ENCODE data around the gene FOXL3.

Gene FOXL3

DNA sequence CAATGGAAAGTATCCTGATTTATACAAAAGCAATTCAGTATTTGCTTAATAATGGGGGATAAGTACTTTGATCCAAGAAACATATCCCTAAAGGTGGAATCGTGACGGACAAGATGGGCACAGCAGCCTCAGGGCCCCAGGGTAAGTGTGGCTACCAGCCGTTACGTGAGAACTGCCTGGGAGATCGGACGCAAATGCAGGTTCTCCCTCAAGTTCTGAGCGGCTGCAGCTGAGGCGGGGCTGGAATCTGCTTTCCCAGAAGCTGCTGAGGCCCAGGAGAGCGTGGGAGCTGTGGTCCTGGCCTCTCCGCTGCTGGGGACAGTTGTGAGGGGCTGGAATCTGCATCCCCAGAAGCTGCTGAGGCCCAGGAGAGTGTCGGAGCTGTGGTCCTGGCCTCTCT is 13.5 kb downstream of the FOXL3 start:
- Mint-ChIP-seq H3K27me3 (peaks cover 8% of the 10 kb centered on the region), H3K27ac (no peak overlapping the region), H3K4me3 (no peak overlapping the region), H3K9me3 (peaks cover 6% of the 10 kb centered on the region), H3K36me3 (no peaks in the 10 kb centered on the region), H3K4me1 (peaks cover 2% of the 10 kb centered on the region)
- DNase-seq (ENCODE audit: low spot score in 2 of 2) (no peak), ATAC-seq (ENCODE audit: low read depth) (no peak)

DNA sequence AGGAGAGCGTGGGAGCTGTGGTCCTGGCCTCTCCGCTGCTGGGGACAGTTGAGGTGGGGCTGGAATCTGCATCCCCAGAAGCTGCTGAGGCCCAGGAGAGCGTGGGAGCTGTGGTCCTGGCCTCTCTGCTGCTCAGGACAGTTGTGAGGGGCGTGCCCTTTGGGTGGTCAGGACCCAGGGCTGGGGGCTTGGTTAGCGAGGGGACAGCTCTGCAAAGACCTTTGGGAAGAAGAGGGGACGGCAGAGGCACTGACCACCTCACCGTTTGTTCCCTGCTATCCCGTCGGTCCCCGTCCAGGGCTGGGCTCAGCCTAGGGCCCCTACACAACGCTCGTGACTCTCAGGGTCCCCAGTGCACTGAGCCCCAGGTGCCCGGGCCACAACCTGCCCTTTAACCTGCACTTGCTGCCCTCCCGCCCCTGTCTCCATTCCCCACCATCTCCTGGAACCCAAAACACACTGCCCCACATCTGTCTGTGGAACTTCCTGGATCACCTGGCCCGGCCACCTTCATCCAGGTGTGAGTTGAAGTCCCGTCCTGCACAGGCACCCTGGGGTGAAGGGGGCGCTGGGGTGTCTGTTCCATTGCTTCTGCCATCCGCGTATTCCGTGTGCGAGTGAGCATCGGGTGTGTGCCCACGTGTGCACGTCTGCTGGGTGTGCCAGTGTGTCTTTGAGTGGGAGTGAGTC is 14.1 kb downstream of the FOXL3 start:
- H3K27me3 Mint-ChIP-seq, result peaks cover 8% of the 10 kb centered on the region
- ATAC-seq (ENCODE audit: low read depth) (no peak), DNase-seq (ENCODE audit: low spot score in 2 of 2) (no peak)
- H3K27ac Mint-ChIP-seq, result no peak overlapping the region
- H3K4me3 Mint-ChIP-seq, result no peak overlapping the region
- no peaks in the 10 kb centered on the region for H3K36me3 Mint-ChIP-seq
- peaks cover 6% of the 10 kb centered on the region for H3K9me3 Mint-ChIP-seq
- peaks cover 2% of the 10 kb centered on the region for H3K4me1 Mint-ChIP-seq

DNA sequence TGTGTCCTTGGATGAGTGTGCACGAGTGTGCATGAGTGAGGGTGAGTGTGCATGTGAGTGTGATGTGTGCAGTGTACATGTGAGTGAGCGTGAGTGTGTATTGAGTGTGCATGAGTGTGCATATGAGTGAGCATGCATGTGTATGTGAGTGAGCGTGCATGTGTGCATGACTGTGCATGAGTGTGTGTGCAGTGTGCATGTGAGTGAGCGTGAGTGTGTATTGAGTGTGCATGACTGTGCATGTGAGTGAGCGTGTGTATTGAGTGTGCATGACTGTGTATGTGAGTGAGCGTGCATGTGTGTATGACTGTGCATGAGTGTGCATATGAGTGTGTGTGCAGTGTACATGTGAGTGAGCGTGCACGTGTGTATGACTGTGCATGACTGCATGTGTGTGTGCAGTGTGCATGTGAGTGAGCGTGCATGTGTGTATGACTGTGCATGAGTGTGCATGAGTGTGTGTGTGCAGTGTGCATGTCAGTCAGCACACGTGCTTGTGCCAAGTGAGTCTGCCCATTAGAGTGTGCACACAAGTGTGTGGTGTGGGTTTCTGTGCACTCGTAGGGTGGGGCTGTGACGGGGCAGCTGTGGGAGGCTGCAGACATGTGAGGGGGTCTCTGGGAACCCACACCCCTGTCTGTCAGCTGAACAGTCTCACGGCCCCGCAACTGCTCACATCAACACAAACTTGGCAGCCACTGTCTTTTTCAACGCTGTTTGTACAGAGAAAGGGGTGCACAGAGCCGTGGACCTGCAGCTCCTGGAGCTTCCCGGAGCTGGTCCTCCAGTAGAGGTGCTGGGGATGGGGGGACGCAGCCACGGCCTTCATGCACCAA is 14.8 kb downstream of the FOXL3 start:
- Mint-ChIP-seq H3K4me3 (no peak overlapping the region), H3K27ac (no peak overlapping the region), H3K4me1 (peaks cover 2% of the 10 kb centered on the region), H3K9me3 (peaks cover 9% of the 10 kb centered on the region), H3K36me3 (no peaks in the 10 kb centered on the region), H3K27me3 (peaks cover 8% of the 10 kb centered on the region)
- ATAC-seq (ENCODE audit: low read depth) (no peak), DNase-seq (ENCODE audit: low spot score in 2 of 2) (no peak)

DNA sequence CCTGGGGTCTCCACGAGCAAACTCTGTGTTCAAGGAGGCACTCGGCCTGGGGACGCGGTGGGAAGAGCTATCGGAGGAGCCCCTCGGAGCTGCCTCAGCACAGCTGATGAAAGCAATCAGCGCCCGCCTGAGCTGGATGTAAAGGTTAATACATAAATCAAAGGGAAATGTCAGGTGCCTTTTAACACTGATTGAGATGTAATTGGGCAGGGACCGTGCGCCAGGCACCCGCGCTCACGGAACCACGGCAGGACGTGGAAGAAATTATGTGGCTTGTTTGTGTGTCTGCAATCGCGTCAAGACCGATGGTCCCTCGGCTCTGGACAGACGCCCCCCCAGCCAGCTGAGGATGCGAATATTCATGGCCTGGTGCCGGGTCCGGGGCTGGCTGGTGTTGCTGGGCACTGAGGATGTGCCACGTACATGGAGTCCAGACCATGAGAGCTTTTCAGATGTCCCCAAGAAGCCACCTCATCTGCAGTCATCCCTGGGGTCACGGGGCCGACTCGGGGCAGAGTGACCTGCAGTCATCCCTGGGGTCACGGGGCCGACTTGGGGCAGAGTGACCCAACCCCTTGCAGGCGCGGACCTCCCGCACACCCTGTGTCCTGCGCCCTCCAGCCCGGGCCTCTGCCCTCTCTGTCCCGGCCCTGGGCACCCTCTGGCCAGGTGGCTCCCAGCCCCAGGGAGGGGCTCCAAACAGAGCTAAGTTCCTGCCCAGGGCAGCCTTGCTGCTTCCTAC is 15.6 kb downstream of the FOXL3 start:
- no peak overlapping the region for H3K4me3 Mint-ChIP-seq
- H3K27me3 Mint-ChIP-seq, result peaks cover 8% of the 10 kb centered on the region
- H3K9me3 Mint-ChIP-seq, result peaks cover 9% of the 10 kb centered on the region
- no peak for DNase-seq (ENCODE audit: low spot score in 2 of 2)
- no peaks in the 10 kb centered on the region for H3K36me3 Mint-ChIP-seq
- peaks cover 2% of the 10 kb centered on the region for H3K4me1 Mint-ChIP-seq
- no peak overlapping the region for H3K27ac Mint-ChIP-seq
- no peak for ATAC-seq (ENCODE audit: low read depth)

DNA sequence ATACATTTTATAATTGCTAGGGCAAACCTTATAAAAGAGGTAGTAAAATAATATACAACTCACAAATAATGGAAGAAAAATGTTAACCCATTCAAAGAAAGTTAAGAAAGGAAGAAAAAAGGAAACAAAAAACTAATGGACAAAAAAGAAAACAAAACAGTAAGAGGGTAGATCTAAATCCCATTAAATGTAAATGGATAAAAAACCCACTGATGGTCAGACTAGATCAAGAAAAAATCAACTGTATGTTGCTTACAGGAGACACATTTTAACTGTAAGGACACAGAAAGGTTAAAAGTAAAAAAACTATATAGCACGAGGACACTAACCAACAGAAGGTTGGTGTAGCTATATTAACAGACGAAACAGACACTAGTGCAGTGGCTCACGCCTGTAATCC is 18.0 kb downstream of the FOXL3 start:
- H3K27ac Mint-ChIP-seq, result no peak overlapping the region
- peaks cover 2% of the 10 kb centered on the region for H3K4me1 Mint-ChIP-seq
- ATAC-seq (ENCODE audit: low read depth), result no peak
- no peak overlapping the region for H3K4me3 Mint-ChIP-seq
- H3K27me3 Mint-ChIP-seq, result peaks cover 8% of the 10 kb centered on the region
- no peak for DNase-seq (ENCODE audit: low spot score in 2 of 2)
- peaks cover 9% of the 10 kb centered on the region for H3K9me3 Mint-ChIP-seq
- H3K36me3 Mint-ChIP-seq, result no peaks in the 10 kb centered on the region

DNA sequence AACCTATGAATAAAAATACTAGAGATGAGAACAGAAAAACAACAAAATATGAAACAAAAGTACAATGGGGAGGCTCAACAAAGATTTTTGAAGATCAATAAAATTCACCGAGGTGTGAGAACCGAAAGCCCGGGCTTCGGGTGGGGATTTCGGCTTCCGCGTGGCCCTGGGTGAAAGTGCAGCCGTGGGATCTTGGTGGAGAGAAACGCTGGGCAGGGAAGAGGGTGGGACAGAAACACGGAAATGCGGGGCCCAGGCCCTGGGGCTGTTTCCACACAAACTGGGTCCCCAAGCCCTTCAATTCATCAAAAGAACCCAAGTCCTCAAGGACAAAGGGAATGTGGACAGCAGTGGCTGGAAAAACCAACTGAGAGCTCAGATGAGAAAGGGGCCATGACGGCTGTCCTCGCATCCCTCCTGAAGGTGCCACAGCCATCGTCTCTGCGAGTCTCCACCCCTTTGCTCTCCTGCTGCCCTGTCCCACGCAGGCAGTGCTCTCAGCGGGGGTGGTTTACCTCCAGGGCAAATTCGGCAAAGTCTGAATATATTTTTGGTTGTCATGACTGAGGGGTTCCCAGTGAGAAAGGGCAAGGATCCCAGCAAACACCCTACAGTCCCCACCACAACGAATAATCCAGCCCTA is 19.7 kb downstream of the FOXL3 start:
- no peaks in the 10 kb centered on the region for H3K4me1 Mint-ChIP-seq
- H3K27me3 Mint-ChIP-seq, result peaks cover 6% of the 10 kb centered on the region
- H3K36me3 Mint-ChIP-seq, result no peaks in the 10 kb centered on the region
- no peak overlapping the region for H3K27ac Mint-ChIP-seq
- H3K4me3 Mint-ChIP-seq, result no peak overlapping the region
- no peak for ATAC-seq (ENCODE audit: low read depth)
- no peak for DNase-seq (ENCODE audit: low spot score in 2 of 2)
- peaks cover 5% of the 10 kb centered on the region for H3K9me3 Mint-ChIP-seq

DNA sequence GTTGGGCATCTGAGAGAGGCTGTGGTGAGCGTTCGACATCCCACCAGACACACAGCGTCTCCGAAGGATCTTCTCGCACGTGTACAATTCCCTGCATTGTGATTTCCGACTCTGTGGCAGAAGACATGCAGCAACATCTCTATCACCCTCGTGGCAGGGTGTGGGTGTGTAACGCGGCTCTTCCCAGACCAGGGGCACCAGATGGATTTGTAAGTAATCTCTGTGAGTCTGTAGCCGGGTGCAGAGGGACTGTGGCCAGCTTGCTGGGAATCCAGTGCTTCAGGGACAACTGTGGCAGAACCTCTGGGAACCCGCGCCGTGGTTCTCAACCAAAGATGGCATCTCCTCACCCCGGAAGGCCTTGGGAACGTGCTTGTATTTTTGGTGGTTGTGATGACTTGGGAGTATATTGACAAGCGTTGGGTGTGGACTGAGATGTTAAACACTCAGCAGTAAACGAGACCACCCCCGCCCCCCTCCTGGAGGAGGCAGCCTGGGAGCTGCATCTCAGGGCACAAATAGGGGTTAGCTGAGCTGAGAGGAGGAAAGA is 21.2 kb downstream of the FOXL3 start:
- H3K9me3 Mint-ChIP-seq, result peaks cover 10% of the 10 kb centered on the region
- H3K4me1 Mint-ChIP-seq, result no peaks in the 10 kb centered on the region
- no peak for ATAC-seq (ENCODE audit: low read depth)
- DNase-seq (ENCODE audit: low spot score in 2 of 2), result no peak
- no peak overlapping the region for H3K4me3 Mint-ChIP-seq
- no peak overlapping the region for H3K27ac Mint-ChIP-seq
- H3K36me3 Mint-ChIP-seq, result no peaks in the 10 kb centered on the region
- peaks cover 9% of the 10 kb centered on the region for H3K27me3 Mint-ChIP-seq

DNA sequence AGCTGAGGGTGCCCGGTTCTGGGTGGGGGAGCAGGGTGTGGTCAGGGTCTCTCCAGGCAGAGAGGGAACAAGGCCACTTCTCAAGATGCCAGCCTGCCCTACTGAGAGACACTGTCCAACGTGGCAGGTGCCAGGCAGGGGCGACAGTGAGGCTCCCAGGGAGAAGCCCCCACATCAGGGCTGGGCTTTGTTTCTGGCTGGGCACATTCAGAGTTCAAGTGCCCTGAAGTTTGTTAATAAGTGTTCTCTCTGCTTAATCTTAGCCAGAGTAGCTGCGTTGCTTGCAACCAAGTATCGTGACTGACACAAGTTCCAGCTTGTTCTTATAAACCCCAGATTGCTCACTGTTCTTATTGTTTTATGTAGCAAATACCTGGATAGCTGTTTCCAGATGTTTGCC is 21.8 kb downstream of the FOXL3 start:
- ATAC-seq (ENCODE audit: low read depth) (no peak), DNase-seq (ENCODE audit: low spot score in 2 of 2) (no peak)
- H3K9me3 Mint-ChIP-seq, result peaks cover 10% of the 10 kb centered on the region
- no peaks in the 10 kb centered on the region for H3K4me1 Mint-ChIP-seq
- no peaks in the 10 kb centered on the region for H3K36me3 Mint-ChIP-seq
- no peak overlapping the region for H3K27ac Mint-ChIP-seq
- peaks cover 9% of the 10 kb centered on the region for H3K27me3 Mint-ChIP-seq
- no peak overlapping the region for H3K4me3 Mint-ChIP-seq

DNA sequence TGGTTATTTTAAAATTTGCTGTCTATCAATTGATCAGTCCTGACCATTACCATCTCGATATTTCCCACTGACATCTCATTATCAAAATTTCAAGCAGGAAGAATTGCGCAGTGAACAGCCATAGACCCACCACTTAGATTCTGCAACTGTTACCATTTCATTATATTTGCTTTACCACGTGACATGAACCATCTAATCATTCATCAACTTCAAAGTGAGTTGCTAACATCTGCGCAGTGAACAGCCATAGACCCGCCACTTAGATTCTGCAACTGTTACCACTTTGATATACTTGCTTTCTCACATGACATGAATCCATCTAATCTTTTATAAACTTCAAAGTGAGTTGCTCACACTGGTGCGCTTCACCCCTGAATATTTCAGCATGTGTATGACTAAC is 22.5 kb downstream of the FOXL3 start:
- Mint-ChIP-seq H3K27me3 (peaks cover 9% of the 10 kb centered on the region), H3K27ac (no peak overlapping the region), H3K4me3 (no peak overlapping the region), H3K9me3 (peaks cover 10% of the 10 kb centered on the region), H3K36me3 (no peaks in the 10 kb centered on the region), H3K4me1 (no peaks in the 10 kb centered on the region)
- DNase-seq (ENCODE audit: low spot score in 2 of 2), result no peak
- ATAC-seq (ENCODE audit: low read depth), result no peak

DNA sequence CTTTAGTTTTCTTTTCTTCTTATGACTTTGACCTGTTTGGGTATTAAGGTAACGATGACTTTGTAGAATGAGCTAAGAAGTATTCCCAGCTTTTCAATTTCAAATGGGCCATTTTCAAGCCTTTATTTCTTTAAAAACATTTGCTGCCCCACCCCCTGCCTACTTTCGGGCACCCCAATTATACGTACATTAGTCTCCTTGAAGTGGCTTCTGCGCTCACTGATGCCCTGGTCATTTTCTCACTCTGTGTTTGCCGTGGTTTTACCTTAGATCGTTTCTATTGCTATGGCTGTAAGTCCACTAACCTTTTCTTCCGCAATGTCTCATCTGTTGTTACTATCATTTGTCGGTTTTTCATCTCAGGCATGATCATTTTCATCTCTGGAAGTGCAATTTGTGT is 24.9 kb downstream of the FOXL3 start:
- no peak for DNase-seq (ENCODE audit: low spot score in 2 of 2)
- Mint-ChIP-seq H3K27me3 (peaks cover 25% of the 10 kb centered on the region), H3K4me3 (no peak overlapping the region), H3K9me3 (peaks cover 4% of the 10 kb centered on the region), H3K36me3 (no peaks in the 10 kb centered on the region), H3K4me1 (no peaks in the 10 kb centered on the region), H3K27ac (no peak overlapping the region)
- no peak for ATAC-seq (ENCODE audit: low read depth)

DNA sequence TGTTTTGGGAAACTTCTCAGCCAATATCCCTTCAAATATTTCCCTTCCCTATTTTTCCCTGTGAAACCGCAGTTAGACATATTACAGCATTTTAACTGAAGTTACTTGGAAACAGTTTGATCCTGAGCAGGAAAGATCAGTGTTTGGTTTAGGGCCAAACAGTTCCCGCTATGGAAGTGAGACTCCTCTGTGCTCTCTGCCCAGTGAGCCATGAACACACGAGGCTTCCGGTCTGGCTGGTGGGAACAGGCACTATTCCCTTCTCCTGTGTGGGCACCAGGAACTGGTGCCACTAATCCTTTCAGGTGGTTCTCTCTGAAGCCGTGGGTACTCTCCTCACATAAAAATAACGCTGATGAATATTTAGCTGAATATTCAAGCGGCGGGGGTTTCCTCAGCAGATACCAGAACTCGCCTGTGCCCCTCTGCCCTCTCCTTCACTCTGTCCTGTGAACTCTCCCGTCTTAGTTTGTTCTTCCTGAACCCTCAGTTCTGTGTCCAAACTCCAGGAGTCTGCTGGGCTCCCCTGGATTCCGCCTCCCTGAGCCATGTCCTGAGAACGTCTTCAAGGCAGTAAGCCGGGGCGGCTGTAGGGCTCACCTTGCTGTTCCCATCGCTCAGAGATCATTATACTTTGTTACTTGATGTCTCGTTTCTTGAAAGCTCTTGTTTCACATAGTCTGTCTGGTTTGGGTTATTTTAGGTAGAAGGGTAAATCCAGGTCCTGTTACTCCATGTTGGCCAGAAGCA is 25.7 kb downstream of the FOXL3 start:
- Mint-ChIP-seq H3K4me3 (no peak overlapping the region), H3K27ac (no peak overlapping the region), H3K36me3 (no peaks in the 10 kb centered on the region), H3K9me3 (peaks cover 4% of the 10 kb centered on the region), H3K4me1 (no peaks in the 10 kb centered on the region), H3K27me3 (peaks cover 25% of the 10 kb centered on the region)
- DNase-seq (ENCODE audit: low spot score in 2 of 2) (no peak), ATAC-seq (ENCODE audit: low read depth) (no peak)

DNA sequence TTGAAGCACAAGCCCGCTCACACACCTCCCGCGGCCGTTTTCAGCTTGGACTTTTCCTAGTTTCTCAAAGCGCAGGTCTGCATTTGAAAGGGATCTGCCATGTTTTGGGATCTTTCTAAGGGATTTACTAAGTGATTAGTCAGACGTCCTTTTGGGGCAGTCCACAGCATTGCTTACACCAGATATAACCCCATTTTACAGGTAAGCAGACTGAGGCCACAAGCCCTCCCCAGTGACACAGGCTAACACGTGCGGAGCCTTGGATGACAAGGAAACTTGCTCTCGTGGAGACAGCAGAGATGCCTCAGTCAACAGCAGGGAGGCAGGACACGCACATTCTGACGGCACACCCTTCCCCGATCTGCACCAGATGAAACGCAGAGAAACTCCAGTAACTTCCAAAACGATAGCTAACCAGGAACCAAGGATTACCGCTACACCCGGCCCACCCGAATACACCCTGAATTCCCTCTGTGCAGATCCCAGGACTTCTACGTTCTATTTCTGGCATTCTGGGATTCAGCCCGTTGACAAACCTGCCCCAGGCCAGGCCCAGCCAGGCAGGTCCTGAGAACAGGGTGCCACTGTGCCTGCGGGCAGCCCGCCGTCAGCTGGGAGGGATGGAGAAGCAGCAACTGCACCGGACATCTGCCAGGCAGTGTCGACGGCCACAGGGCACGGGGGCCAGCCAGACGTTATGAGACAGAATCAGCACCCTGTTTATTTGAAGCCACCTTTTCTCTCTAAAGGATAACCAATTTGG is 27.9 kb downstream of the FOXL3 start:
- H3K36me3 Mint-ChIP-seq, result no peaks in the 10 kb centered on the region
- peaks cover 4% of the 10 kb centered on the region for H3K9me3 Mint-ChIP-seq
- no peaks in the 10 kb centered on the region for H3K4me1 Mint-ChIP-seq
- H3K27me3 Mint-ChIP-seq, result peaks cover 25% of the 10 kb centered on the region
- ATAC-seq (ENCODE audit: low read depth) (no peak), DNase-seq (ENCODE audit: low spot score in 2 of 2) (no peak)
- H3K27ac Mint-ChIP-seq, result no peak overlapping the region
- no peak overlapping the region for H3K4me3 Mint-ChIP-seq

DNA sequence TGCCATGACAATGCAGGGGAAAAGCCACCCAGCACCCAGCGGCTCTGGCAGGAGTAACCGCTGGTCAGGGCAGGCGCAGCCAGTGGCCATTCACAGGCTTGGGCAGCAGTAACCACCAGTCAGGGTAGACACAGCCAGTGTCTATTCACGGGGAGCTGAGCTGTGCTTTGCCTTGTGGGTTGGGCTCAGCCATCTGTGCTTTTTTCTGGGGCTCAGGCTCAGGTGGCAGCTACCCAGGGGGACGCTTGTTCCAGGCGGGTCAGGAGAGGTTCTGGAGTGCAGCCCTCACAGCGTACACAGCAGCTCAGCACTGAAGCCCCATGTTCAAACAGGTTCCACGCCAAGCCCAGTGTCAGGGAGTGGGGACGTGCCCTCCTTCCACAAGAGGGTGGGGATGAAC is 28.5 kb downstream of the FOXL3 start:
- Mint-ChIP-seq H3K9me3 (peaks cover 4% of the 10 kb centered on the region), H3K27ac (no peak overlapping the region), H3K36me3 (no peaks in the 10 kb centered on the region), H3K4me3 (no peak overlapping the region), H3K4me1 (no peaks in the 10 kb centered on the region), H3K27me3 (peaks cover 25% of the 10 kb centered on the region)
- DNase-seq (ENCODE audit: low spot score in 2 of 2) (no peak), ATAC-seq (ENCODE audit: low read depth) (no peak)
